SH-SY5Y (cell line): ENCODE data around the gene RPL27.

Source experiments
- GATA2 ChIP-seq: IDR thresholded peaks from 2 replicates; pipeline ENCODE4 v1.6.1; 2011; ENCODE audit warnings: mild to moderate bottlenecking, low read depth, low read length
- GATA3 ChIP-seq: IDR thresholded peaks from 2 replicates; pipeline ENCODE4 v1.6.1; 2011; ENCODE audit warnings: low read depth, mild to moderate bottlenecking, low read length, moderate library complexity

The RPL27 gene

DNA sequence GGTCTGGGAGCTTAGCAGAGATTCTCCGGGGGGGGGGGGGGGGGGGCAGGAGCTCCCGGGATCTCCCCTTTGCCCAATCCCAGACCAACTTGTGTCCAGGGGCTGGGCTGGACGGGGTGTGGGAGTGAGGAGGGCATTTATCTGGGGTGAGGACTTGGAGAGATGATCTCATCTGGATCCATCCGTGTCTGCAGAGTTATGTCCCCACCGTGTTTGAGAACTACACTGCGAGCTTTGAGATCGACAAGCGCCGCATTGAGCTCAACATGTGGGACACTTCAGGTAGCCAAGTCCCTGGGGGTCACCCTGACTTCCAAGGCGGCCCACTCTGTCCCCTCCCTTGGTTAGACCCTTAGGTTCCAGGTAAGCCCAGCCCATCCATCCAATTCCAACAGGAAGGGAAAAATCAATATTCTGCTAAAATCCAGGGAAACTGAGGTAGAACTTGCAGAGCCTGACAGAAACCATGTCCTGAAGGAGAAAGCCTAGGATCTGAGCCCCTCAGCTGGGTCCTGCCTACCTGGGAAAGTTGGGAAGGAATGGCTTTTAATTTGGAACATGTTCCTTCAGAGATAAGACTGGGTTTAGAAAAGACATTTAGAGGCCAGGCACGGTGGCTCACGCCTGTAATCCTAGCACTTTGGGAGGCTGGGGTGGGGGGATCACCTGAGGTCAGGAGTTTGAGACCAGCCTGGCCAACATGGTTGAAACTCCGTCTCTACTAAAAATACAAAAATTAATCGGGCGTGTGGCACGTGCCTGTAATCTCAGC, 27.7 kb downstream of the RPL27 start:
- TF ChIP-seq GATA3 (no peak), GATA2 (no peak)

DNA sequence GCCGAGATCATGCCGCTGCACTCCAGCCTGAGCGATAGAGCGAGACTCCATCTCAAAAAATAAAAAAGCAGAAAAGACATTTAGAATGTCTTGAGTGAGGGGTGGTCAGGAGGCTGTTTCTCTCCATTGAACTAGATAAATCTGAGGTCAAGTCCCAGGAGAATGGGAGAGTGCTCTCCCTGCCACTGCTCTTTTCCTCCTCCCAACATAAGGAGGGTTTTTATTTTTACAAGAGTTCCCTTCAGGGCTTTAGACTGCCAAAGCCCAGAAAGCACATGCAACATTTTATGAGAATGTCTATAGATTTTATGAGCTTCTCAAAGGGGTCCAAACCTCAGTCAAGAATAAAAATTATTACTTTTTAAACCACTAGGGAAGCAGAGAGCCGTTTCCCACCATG, 28.4 kb downstream of the RPL27 start:
- no peak for TF ChIP-seq GATA3
- no peak for TF ChIP-seq GATA2

- TF ChIP-seq GATA3 = no peak
- TF ChIP-seq GATA2 = no peak
Observed at GRCh38 chr17:43027091-43028032, 29.1 kb downstream of the RPL27 start.

DNA sequence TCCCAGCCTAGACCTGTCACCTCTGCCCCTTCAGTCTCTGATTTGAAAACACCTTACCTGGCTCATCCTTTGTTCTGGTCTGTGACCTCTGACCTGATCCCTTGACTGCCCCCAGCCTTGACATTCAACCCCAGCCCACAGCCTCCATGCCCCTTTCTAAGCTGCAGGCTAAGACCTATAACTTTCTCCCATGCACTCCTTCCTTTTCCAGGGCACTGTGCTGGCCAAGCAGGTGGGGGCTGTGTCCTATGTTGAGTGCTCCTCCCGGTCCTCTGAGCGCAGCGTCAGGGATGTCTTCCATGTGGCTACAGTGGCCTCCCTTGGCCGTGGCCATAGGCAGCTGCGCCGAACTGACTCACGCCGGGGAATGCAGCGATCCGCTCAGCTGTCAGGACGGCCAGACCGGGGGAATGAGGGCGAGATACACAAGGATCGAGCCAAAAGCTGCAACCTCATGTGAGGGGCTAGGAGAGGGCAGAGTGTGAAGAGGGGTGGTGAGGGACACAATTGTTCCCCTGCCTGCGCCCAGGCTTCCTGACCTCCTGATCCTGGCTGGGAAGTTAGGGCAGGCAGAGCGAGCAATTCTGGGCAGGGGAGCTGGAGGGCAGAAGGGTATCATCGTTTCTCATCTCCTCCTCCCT, 30.1 kb downstream of the RPL27 start:
- TF ChIP-seq GATA3 = no peak
- no peak for TF ChIP-seq GATA2

DNA sequence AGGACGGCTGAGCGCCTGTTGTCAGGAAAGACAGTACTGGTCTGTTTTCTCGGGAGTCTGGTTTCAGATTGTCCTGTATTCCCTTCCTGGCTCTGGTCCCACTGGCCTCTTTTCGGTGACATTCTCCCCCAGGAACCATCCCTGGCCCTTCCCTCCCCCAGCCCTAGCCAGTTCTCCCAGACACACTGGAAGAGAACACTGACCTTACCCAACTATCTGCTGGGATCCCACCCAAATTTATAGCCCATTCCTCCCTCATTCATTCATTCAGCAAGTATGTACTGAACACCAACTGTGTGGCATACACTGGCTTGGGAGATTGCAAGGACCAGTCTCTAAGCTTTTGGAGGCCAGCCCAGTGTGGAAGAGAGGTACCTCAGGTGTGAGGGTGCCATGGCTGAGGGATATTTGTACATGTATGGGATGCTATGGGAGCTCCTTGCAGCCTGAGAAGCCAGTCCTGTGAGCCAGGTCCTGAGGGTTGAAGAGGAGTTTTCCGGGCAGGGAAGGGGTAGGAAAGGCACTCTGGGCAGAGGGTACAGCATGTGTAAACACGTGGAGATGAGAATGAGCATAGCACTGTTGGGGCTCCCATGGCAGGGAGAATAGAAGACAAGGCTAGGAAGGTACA, 32.0 kb downstream of the RPL27 start:
- TF ChIP-seq GATA3 = no peak
- no peak for TF ChIP-seq GATA2

- TF ChIP-seq GATA3 = no peak
- no peak for TF ChIP-seq GATA2
Observed at GRCh38 chr17:43031666-43032065, 33.4 kb downstream of the RPL27 start.

DNA sequence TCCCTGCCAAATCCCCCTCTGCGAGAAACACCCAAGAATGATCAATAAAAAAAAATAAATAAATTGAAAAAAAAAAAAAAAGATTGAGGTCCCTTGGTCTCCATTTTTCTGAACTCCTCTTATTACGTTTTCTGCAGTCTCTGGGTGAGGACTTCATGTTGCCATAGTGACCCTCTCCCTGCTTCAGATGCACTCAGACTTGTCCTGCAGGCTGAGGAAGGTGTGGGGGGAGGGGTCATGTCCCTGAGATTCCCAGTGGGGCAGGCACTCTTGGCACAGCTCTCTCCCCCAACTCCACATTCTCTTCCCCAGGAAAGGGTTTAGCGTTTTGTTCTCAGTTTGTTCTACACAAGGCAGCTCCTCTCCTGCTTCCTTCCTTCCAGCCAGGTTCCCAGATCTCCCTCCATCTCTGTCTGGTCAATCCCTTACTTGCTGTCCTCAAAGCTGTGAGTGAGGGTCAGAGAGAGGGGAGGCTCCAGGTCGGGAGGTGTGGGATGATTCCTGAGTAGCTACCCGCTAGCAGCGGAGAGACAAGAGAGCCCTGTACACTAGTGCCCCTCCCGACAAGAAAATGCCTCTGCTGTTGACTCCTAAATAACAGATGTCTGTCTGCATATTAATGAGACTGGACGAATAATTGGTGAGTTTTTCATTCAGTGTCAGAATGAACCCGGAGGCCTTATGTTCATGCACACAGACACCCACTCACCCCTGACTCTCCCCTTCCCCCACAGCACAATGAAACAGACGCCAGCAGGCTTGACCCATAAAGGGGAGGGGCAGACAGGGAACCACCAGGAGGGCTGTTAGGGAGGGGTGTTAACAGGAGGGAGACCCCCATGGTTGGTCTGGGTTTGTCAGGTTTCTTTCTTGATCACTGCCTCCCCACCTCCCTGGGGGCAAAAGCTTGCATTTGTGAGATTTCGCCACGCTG, 36.0 kb downstream of the RPL27 start:
- TF ChIP-seq GATA3 = no peak
- TF ChIP-seq GATA2 = peak; percentile 20; the same call in 1 of the 2 replicates

- TF ChIP-seq GATA2 (no peak), GATA3 (no peak)
Observed at GRCh38 chr17:43034894-43035293, 36.7 kb downstream of the RPL27 start.

DNA sequence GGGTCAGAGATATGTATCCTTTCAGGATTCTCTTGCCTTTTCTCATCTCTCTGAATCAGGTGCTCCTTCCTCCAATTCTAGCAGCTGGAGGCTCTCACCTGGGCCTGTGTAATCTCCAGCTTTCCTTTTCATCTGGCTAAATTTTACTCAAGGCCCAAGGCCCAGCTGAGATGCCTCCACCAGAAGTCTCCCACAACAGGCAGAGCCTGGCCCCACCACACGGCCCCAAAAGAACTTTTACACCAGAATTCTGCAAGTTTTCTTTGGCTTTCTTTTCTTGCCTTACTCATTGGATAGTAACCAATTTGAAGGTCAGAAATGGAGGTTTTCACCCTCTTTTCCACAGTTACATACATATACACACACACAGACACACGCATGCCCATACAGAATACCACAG, 41.4 kb downstream of the RPL27 start:
- TF ChIP-seq GATA3 (no peak), GATA2 (no peak)

DNA sequence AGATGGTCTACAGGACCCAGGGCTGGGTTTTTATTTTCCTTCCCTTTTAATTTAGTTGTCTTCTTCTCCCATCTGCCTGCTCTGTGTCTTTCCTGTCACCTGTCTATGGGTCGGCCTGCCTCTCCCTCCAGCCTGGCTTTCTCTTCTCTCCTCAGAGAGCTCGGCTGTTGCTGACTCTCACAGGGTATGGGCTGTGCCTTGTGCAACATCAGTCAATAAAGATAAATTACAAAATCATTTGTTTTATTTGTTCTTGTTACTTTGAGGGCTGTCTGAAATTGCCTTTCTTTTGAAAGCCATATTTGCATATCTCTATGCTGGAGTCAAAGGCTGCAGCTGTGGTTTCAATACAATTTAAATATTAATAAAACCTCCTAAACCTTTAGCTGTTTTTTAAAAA, 42.4 kb downstream of the RPL27 start:
- TF ChIP-seq GATA2 (no peak), GATA3 (no peak)

- TF ChIP-seq GATA3 (no peak), GATA2 (no peak)
Observed at GRCh38 chr17:43042025-43042628, 43.9 kb downstream of the RPL27 start.

- TF ChIP-seq GATA2 (no peak), GATA3 (no peak)
Observed at GRCh38 chr17:43043307-43043706, 45.1 kb downstream of the RPL27 start.

DNA sequence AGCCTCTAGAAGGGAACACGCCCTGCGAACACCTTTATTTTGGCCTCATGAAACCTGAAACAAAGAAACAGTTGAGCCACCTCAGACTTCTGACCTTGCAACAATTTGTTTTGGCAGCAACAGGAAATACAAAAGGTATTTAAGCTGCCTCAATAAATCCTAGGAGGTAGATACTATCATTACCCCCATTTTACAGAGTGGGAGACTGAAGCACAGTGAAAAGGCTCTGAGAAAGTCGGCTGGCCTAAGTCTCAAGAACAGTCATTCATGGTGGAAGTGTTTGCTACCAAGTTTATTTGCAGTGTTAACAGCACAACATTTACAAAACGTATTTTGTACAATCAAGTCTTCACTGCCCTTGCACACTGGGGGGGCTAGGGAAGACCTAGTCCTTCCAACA, 45.8 kb downstream of the RPL27 start:
- no peak for TF ChIP-seq GATA2
- TF ChIP-seq GATA3 = no peak
